ENCODE measurements around the gene GNAL.
"Not testable (repeated sequence)": the region's sequence is repeated elsewhere in the genome, so short reads cannot be mapped to it uniquely, and the experiment has no call there.

GNAL gene

DNA sequence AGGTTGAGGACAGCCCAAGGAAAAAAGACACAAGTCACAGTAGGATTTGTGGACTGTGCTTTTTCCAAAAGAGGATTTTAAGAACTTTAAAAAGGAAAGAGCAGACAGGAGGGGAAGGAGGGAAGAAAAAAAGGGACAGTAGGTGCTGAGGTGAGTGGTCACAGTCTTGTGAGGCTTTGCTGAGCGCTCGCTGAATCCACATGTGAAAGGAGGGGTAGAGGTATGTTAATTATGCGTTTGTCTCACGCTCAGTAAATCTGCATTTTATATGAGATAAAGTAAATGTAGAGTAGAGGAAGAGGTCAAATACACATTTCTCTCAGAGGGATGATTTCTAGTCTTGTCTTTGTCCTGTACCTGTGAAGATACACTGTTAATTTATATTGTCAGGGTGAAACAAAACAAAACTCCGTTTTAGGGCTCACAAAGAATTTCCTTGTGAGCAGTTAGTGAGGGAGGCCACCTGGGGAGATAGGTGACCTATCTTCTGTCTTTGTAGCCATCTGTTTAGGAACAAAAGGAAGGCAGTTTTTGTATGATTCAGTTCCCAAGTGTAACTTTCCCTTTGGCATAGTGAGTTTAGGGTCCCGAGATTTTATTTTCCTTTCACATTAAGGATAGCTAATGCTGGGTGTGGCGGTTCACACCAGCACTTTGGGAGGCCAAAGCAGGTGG is 25.3 kb downstream of the GNAL start:
- no peaks in the 10 kb centered on the region for H3K27me3 ChIP-seq (ENCODE audit: insufficient read depth, low read length, poor library complexity)
- H3K4me2 ChIP-seq (ENCODE audit: insufficient read depth, low read length), result no peak overlapping the region
- no peaks in the 10 kb centered on the region for H3K36me3 ChIP-seq (ENCODE audit: insufficient read depth, low read length)
- no peak overlapping the region for H3K27ac ChIP-seq (ENCODE audit: low read length)
- H2AFZ ChIP-seq (ENCODE audit: low read depth, low read length), result no peak overlapping the region
- DNase-seq (no peak), ATAC-seq (ENCODE audit: insufficient read depth, low read depth) (no peak)
- no peak overlapping the region for H3K9ac ChIP-seq (ENCODE audit: low read depth, low read length)
- no peaks in the 10 kb centered on the region for H4K20me1 ChIP-seq (ENCODE audit: insufficient read depth, low read length)
- H3K9me3 ChIP-seq (ENCODE audit: insufficient read depth, low read length, severe bottlenecking), result no peaks in the 10 kb centered on the region
- H3K4me3 ChIP-seq (ENCODE audit: low read depth in 1 of 2, low read length in 2 of 2), result no peak overlapping the region
- no peaks in the 10 kb centered on the region for H3K4me1 ChIP-seq (ENCODE audit: insufficient read depth, low read length)
- no peaks in the 10 kb centered on the region for H3K79me2 ChIP-seq (ENCODE audit: insufficient read depth, low read length)
- no peak for TF ChIP-seq EZH2 (IDR thresholded peaks at IDR 0.05; ENCODE audit: borderline replicate concordance, low read depth, low read length, severe bottlenecking)
- TF ChIP-seq, protein P1, sequence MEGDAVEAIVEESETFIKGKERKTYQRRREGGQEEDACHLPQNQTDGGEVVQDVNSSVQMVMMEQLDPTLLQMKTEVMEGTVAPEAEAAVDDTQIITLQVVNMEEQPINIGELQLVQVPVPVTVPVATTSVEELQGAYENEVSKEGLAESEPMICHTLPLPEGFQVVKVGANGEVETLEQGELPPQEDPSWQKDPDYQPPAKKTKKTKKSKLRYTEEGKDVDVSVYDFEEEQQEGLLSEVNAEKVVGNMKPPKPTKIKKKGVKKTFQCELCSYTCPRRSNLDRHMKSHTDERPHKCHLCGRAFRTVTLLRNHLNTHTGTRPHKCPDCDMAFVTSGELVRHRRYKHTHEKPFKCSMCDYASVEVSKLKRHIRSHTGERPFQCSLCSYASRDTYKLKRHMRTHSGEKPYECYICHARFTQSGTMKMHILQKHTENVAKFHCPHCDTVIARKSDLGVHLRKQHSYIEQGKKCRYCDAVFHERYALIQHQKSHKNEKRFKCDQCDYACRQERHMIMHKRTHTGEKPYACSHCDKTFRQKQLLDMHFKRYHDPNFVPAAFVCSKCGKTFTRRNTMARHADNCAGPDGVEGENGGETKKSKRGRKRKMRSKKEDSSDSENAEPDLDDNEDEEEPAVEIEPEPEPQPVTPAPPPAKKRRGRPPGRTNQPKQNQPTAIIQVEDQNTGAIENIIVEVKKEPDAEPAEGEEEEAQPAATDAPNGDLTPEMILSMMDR (IDR thresholded peaks at IDR 0.05; ENCODE audit: borderline replicate concordance, extremely low read depth, low read length, poor library complexity, severe bottlenecking), result no peak

DNA sequence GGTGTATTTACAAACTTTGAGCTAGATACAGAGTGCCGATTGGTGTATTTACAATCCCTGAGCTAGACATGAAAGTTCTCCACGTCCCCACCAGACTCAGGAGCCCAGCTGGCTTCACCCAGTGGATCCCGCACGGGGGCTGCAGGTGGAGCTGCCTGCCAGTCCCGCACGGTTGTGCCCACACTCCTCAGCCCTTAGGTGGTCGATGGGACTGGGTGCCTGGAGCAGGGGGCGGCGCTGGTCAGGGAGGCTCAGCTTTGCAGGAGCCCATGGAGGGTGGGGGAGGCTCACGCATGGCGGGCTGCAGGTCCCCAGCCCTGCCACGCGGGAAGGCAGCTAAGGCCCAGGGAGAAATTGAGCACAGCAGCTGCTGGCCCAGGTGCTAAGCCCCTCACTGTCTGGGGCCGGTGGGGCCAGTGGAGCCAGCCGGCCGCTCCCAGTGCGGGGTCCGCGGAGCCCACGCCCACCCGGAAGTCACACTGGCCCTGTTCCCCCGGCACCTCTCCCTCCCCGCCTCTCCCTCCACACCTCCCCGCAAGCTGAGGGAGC is 27.8 kb downstream of the GNAL start:
- not testable (repeated sequence) for H3K36me3 ChIP-seq (ENCODE audit: insufficient read depth, low read length); H3K27me3 ChIP-seq (ENCODE audit: insufficient read depth, low read length, poor library complexity); H3K4me1 ChIP-seq (ENCODE audit: insufficient read depth, low read length); H3K4me3 ChIP-seq (ENCODE audit: low read depth in 1 of 2, low read length in 2 of 2); H3K4me2 ChIP-seq (ENCODE audit: insufficient read depth, low read length); H4K20me1 ChIP-seq (ENCODE audit: insufficient read depth, low read length); H2AFZ ChIP-seq (ENCODE audit: low read depth, low read length); H3K9me3 ChIP-seq (ENCODE audit: insufficient read depth, low read length, severe bottlenecking); H3K9ac ChIP-seq (ENCODE audit: low read depth, low read length); H3K27ac ChIP-seq (ENCODE audit: low read length); DNase-seq; H3K79me2 ChIP-seq (ENCODE audit: insufficient read depth, low read length); ATAC-seq (ENCODE audit: insufficient read depth, low read depth)

DNA sequence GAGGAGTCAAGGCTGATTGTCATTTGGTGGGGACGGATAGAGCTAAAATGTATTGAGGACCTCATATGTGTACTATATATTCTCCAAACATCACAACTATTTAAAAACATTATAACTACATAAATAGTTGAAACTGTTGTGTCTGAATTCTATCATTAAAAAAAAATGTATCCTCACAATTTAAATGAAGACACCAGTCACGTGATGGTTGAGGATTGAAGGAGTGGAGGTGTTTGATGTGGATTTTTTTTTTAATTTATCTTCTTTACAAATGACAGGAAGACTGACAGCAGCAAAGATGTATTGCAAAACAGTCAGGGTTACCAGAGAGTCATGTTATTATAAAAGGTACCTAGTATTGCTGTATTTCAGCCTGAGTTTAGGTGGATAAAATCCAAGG is 30.0 kb downstream of the GNAL start:
- TF ChIP-seq, protein P1 (IDR thresholded peaks at IDR 0.05; ENCODE audit: borderline replicate concordance, extremely low read depth, low read length, poor library complexity, severe bottlenecking), result no peak
- TF ChIP-seq EZH2 (IDR thresholded peaks at IDR 0.05; ENCODE audit: borderline replicate concordance, low read depth, low read length, severe bottlenecking), result no peak
- H3K27ac ChIP-seq (ENCODE audit: low read length), result no peak overlapping the region
- H2AFZ ChIP-seq (ENCODE audit: low read depth, low read length), result no peak overlapping the region
- H3K79me2 ChIP-seq (ENCODE audit: insufficient read depth, low read length), result no peaks in the 10 kb centered on the region
- no peaks in the 10 kb centered on the region for H3K9me3 ChIP-seq (ENCODE audit: insufficient read depth, low read length, severe bottlenecking)
- DNase-seq, result no peak
- H3K27me3 ChIP-seq (ENCODE audit: insufficient read depth, low read length, poor library complexity), result no peaks in the 10 kb centered on the region
- no peak overlapping the region for H3K4me2 ChIP-seq (ENCODE audit: insufficient read depth, low read length)
- H4K20me1 ChIP-seq (ENCODE audit: insufficient read depth, low read length), result no peaks in the 10 kb centered on the region
- no peak overlapping the region for H3K9ac ChIP-seq (ENCODE audit: low read depth, low read length)
- no peak overlapping the region for H3K4me3 ChIP-seq (ENCODE audit: low read depth in 1 of 2, low read length in 2 of 2)
- no peaks in the 10 kb centered on the region for H3K4me1 ChIP-seq (ENCODE audit: insufficient read depth, low read length)
- no peaks in the 10 kb centered on the region for H3K36me3 ChIP-seq (ENCODE audit: insufficient read depth, low read length)
- ATAC-seq (ENCODE audit: insufficient read depth, low read depth), result no peak

DNA sequence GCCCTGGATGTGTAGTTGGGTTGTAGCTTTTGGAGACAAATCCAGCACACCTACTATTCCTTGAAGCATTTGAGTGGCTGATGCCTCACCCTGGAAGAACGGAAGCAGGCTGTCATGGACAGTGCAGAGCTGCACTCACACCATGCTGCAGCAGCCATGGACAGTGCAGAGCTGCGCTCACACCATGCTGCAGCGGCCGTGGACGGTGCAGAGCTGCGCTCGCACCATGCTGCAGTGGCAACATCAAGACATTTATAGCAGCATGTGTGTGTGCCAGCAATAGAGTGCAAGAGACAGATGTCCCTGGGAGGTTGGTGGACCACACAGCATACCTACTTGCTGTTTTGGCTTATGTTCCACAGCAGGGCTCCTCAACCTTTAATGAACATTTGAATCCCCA is 30.6 kb downstream of the GNAL start:
- Histone ChIP-seq H3K9ac (ENCODE audit: low read depth, low read length) (no peak overlapping the region), H2AFZ (ENCODE audit: low read depth, low read length) (no peak overlapping the region), H3K9me3 (ENCODE audit: insufficient read depth, low read length, severe bottlenecking) (no peaks in the 10 kb centered on the region), H3K36me3 (ENCODE audit: insufficient read depth, low read length) (no peaks in the 10 kb centered on the region), H3K4me2 (ENCODE audit: insufficient read depth, low read length) (no peak overlapping the region), H3K27ac (ENCODE audit: low read length) (no peak overlapping the region), H3K4me1 (ENCODE audit: insufficient read depth, low read length) (no peaks in the 10 kb centered on the region), H3K79me2 (ENCODE audit: insufficient read depth, low read length) (no peaks in the 10 kb centered on the region), H3K4me3 (ENCODE audit: low read depth in 1 of 2, low read length in 2 of 2) (no peak overlapping the region), H3K27me3 (ENCODE audit: insufficient read depth, low read length, poor library complexity) (no peaks in the 10 kb centered on the region), H4K20me1 (ENCODE audit: insufficient read depth, low read length) (no peaks in the 10 kb centered on the region)
- TF ChIP-seq, protein P1 (IDR thresholded peaks at IDR 0.05; ENCODE audit: borderline replicate concordance, extremely low read depth, low read length, poor library complexity, severe bottlenecking), result no peak
- no peak for TF ChIP-seq EZH2 (IDR thresholded peaks at IDR 0.05; ENCODE audit: borderline replicate concordance, low read depth, low read length, severe bottlenecking)
- ATAC-seq (ENCODE audit: insufficient read depth, low read depth) (no peak), DNase-seq (no peak)

Data from DND-41 (cell line).